CD4-positive, CD25-positive, alpha-beta regulatory T cell (primary cell): ENCODE data around the gene PTPRN2. TPM values are rescaled to one million over a fixed set of nuclear protein-coding genes. Genes with fewer than 3 reads are reported as not detected.

Experiments
- ATAC-seq, 2 donors: fragments of 150-1000 bp; cut with Tn5 transposase; one replicate each; pipeline ENCODE4 v1.10.0; 2021; ENCODE audit warnings: low read depth in 2 of 2, moderate number of reproducible peaks in 2 of 2, moderate library complexity in 1 of 2
- DNase-seq, 3 donors: peaks; one replicate each; pipeline versions ENCODE4 v3.0.0 to v3.0.0-alpha.2; 2012 to 2022; ENCODE audit warnings: mixed read lengths in 1 of 3
- H3K27ac ChIP-seq: one replicate; pipeline ENCODE4 v1.7.0; 2013; ENCODE audit warnings: mild to moderate bottlenecking, low read length; ENCODE audit not compliant: insufficient read depth, poor library complexity, severe bottlenecking
- H3K27me3 ChIP-seq: one replicate; pipeline ENCODE4 v1.7.0; 2013; ENCODE audit warnings: low read length; ENCODE audit not compliant: control insufficient read depth, insufficient read depth
- H3K36me3 ChIP-seq: one replicate; pipeline ENCODE4 v1.7.0; 2013; ENCODE audit warnings: mild to moderate bottlenecking, low read length, moderate library complexity; ENCODE audit not compliant: control insufficient read depth, insufficient read depth
- H3K4me1 ChIP-seq: 2 replicates; pipeline ENCODE4 v1.7.0; 2013; ENCODE audit warnings: mild to moderate bottlenecking, low read length; ENCODE audit not compliant: insufficient read depth, control insufficient read depth, poor library complexity, severe bottlenecking
- H3K4me3 ChIP-seq: one replicate; pipeline ENCODE4 v1.7.0; 2013; ENCODE audit warnings: low read depth, mild to moderate bottlenecking, low read length, moderate library complexity
- H3K9me3 ChIP-seq, 2 experiments: 1 replicate in 1 of 2; 2 replicates in 1 of 2; pipeline ENCODE4 v1.7.0; 2013; ENCODE audit warnings: low read length in 2 of 2, mild to moderate bottlenecking in 1 of 2, moderate library complexity in 1 of 2; ENCODE audit not compliant: control insufficient read depth in 2 of 2
- H3K27ac Mint-ChIP-seq, 3 donors: one replicate each; pipeline ENCODE4 v1.8.0; 2020 to 2022; ENCODE audit warnings: mild to moderate bottlenecking in 3 of 3, mixed read lengths in 3 of 3, moderate library complexity in 2 of 3
- H3K27me3 Mint-ChIP-seq: one replicate; pipeline ENCODE4 v1.8.0; 2022; ENCODE audit warnings: mild to moderate bottlenecking, mixed read lengths
- H3K36me3 Mint-ChIP-seq: one replicate; pipeline ENCODE4 v1.8.0; 2020; ENCODE audit warnings: mixed read lengths
- H3K4me1 Mint-ChIP-seq, 4 donors: one replicate each; pipeline ENCODE4 v1.8.0; 2020 to 2022; ENCODE audit warnings: mixed read lengths in 4 of 4, mild to moderate bottlenecking in 1 of 4
- H3K4me3 Mint-ChIP-seq, 4 donors: one replicate each; pipeline ENCODE4 v1.8.0; 2020 to 2022; ENCODE audit warnings: mild to moderate bottlenecking in 4 of 4, mixed read lengths in 4 of 4, moderate library complexity in 3 of 4
- H3K9me3 Mint-ChIP-seq, 7 donors: one replicate each; pipeline ENCODE4 v1.8.0; 2020 to 2022; ENCODE audit warnings: mixed read lengths in 7 of 7, mild to moderate bottlenecking in 3 of 7, moderate library complexity in 2 of 7
- polyA plus RNA-seq, 4 donors: library from polyadenylated mRNA; unstranded; fragments of 300-500 nt; fragmentation: Illumina TruSeq; gene quantifications; one replicate each; pipeline ENCODE4 v1.2.3, GENCODE V29; 2021
- total RNA-seq: library from RNA; stranded (reverse); gene quantifications from one replicate; pipeline ENCODE4 v1.2.3, GENCODE V29; 2022

Gene PTPRN2
- total and polyA plus RNA-seq, 5 donors from 2014 or later: 1.6 to 4.7 (median 2.7) TPM

DNA sequence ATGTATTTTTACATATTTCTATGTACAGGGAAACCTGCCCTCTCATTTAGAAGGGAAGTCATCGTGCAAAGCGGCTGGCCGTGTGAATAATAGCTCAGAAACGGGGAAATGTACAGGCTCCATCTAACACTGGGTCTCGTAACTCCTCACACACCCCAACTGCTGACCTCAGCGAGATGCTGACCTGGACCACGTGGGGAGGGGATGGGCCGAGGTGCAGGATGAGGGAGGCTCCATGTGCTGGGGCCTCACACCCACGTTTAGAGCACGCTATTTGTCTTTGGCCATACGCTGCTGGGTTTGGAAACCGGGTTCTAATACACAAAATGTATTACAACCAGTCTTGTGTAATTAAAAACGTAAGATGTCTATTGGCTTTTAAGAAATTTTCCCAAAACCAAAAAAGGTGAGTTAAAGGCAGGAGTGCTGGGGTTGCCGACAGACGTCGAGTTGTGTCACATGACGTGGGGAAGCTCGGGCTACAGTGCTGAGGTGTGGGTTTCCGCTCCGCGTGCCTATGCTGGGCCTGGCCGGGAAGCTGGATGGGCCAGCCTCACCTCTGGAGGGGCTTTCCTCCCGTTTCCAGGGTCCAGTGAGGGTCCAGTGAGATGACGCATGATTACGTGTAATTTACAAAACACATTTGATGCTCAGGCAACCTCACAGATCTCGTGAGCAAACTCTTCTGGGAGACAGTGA, 1035.2 kb downstream of the PTPRN2 start:
- no peaks in the 10 kb centered on the region for H3K9me3 ChIP-seq
- Mint-ChIP-seq H3K36me3 (peaks cover 9% of the 10 kb centered on the region), H3K4me1 (no peaks in the 10 kb centered on the region), H3K9me3 (no peaks in the 10 kb centered on the region), H3K27ac (no peak overlapping the region), H3K4me3 (no peak overlapping the region), H3K27me3 (no peaks in the 10 kb centered on the region)
- no peak overlapping the region for H3K27ac ChIP-seq
- H3K4me1 ChIP-seq: no peaks in the 10 kb centered on the region
- H3K4me3 ChIP-seq: no peak overlapping the region
- no peaks in the 10 kb centered on the region for H3K27me3 ChIP-seq
- H3K36me3 ChIP-seq: no peaks in the 10 kb centered on the region
- DNase-seq (no peak), ATAC-seq (no peak)

DNA sequence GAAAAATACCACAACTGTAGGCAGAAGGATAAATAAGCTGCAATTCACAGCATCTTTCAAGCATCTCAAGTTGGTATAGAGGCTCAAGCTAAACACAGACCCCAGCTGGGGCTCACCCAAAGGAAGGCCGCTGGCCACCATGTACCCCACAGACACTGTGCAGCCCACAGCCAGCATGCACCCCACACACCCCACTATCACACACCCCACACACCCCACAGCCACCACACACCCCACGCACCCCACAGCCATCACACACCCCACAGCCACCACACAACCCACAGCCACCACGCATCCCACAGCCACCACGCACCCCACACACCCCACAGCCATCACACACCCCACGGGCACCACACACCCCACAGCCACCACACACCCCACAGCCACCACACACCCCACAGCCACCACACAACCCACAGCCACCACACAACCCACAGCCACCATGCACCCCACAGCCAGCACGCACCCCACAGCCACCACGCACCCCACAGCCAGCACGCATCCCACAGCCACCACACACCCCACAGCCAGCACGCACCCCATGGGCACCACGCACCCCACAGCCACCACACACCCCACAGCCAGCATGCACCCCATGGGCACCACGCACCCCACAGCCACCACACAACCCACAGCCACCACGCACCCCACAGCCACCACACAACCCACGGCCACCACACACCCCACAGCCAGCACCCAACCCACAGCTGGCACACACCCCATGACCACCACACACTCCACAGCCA, 1036.1 kb downstream of the PTPRN2 start:
- peak overlapping the region in 2 of 3 donors; percentile 24 to 33 for H3K27ac Mint-ChIP-seq
- no peak overlapping the region for H3K4me3 ChIP-seq
- H3K9me3 Mint-ChIP-seq: no peaks in the 10 kb centered on the region
- no peak for ATAC-seq
- H3K27me3 ChIP-seq: no peaks in the 10 kb centered on the region
- no peak overlapping the region for H3K4me3 Mint-ChIP-seq
- no peaks in the 10 kb centered on the region for H3K9me3 ChIP-seq
- no peak for DNase-seq
- H3K27me3 Mint-ChIP-seq: no peaks in the 10 kb centered on the region
- no peaks in the 10 kb centered on the region for H3K4me1 Mint-ChIP-seq
- no peaks in the 10 kb centered on the region for H3K4me1 ChIP-seq
- H3K36me3 ChIP-seq: no peaks in the 10 kb centered on the region
- H3K27ac ChIP-seq: no peak overlapping the region
- H3K36me3 Mint-ChIP-seq: peaks cover 12% of the 10 kb centered on the region

DNA sequence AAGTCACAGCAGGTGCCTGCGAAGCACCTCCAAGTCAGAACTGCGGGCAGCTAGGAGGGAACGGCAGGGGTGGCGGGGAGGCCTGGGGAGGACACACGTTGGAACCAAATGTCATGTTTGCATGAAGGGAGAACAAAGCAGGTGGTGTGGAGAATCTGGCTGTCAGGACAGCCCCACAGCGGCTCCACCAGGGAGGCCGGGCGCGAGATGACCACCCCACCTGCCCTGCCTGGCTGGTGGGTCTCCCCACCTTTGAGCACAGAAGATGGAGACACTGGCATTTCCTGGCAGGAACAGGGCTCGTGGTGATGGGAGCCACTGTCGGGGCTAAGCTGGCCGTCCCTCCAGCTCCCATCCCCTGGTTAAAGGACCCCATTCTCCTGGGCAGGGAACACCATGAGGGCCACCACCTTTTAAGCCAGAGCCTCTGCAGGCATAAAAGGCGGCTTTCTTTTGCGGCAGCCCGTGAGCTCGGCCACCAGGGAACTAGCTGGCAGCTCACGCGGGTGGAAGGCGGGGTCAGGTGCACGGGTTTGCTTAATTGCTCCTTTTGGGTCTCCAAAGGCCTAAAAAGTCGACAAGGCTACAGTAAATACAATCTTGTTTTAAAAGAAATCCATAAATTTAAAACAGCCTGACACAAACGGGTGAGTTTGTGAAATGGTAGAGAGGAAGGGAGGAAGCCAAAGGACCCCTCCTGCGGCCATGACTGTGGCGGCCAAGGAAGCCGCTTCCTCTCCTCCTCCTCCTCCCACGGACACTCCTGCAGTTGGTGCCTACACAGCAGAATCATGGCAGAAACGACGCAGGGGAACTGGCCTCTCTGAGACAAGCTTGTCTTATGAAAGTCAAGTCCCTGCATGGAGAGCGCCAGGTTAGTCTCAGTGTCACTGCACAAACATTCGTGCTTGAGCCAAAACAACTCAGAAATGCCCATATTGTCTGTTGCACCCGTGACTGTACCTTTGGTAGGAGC, 1037.0 kb downstream of the PTPRN2 start:
- no peak overlapping the region for H3K27ac ChIP-seq
- no peaks in the 10 kb centered on the region for H3K36me3 ChIP-seq
- ATAC-seq (no peak), DNase-seq (no peak)
- Mint-ChIP-seq H3K36me3 (peaks cover 14% of the 10 kb centered on the region), H3K9me3 (no peaks in the 10 kb centered on the region), H3K27ac (no peak overlapping the region), H3K4me3 (no peak overlapping the region), H3K27me3 (no peaks in the 10 kb centered on the region), H3K4me1 (no peaks in the 10 kb centered on the region)
- H3K4me1 ChIP-seq: no peaks in the 10 kb centered on the region
- no peak overlapping the region for H3K4me3 ChIP-seq
- H3K9me3 ChIP-seq: no peaks in the 10 kb centered on the region
- H3K27me3 ChIP-seq: no peaks in the 10 kb centered on the region

DNA sequence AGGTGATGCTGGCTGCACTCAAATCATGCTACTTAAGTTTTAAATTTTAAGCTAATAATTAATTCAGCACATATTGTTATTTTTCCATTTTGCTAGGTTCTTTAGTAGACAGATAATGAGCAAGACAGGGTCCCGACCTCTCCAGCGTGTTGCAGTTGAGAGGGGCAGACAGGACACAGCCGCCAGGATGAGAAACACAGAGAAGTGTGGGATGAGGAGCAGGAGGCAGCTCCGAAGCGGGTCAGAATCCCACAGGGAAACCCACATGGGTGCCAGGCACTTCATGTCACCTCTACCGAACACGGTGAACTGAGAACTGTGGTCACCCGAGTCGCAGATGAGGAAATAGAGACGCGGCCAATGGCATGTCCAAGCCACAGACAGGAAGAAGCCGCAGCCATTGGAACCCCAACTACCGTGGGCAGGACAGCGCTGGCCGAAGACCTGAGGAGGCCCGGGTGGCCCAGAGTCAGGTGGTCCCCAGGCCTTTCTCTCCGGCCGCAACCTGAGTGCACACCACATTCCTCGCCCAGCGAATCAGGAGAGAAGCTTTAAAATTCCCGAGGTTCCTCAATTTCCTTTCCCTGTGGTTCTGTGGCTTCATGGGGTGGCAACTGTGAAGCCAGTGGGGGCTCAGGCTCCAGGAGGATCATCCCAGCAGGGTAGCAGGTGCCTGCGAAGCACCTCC, 1037.9 kb downstream of the PTPRN2 start:
- H3K27ac ChIP-seq: no peak overlapping the region
- no peaks in the 10 kb centered on the region for H3K27me3 Mint-ChIP-seq
- H3K4me1 ChIP-seq: no peaks in the 10 kb centered on the region
- H3K4me3 Mint-ChIP-seq: no peak overlapping the region
- H3K27ac Mint-ChIP-seq: no peak overlapping the region
- H3K9me3 ChIP-seq: no peaks in the 10 kb centered on the region
- H3K9me3 Mint-ChIP-seq: no peaks in the 10 kb centered on the region
- no peaks in the 10 kb centered on the region for H3K27me3 ChIP-seq
- no peak for DNase-seq
- no peak for ATAC-seq
- H3K4me3 ChIP-seq: no peak overlapping the region
- H3K4me1 Mint-ChIP-seq: no peaks in the 10 kb centered on the region
- no peaks in the 10 kb centered on the region for H3K36me3 ChIP-seq
- peaks cover 14% of the 10 kb centered on the region for H3K36me3 Mint-ChIP-seq

DNA sequence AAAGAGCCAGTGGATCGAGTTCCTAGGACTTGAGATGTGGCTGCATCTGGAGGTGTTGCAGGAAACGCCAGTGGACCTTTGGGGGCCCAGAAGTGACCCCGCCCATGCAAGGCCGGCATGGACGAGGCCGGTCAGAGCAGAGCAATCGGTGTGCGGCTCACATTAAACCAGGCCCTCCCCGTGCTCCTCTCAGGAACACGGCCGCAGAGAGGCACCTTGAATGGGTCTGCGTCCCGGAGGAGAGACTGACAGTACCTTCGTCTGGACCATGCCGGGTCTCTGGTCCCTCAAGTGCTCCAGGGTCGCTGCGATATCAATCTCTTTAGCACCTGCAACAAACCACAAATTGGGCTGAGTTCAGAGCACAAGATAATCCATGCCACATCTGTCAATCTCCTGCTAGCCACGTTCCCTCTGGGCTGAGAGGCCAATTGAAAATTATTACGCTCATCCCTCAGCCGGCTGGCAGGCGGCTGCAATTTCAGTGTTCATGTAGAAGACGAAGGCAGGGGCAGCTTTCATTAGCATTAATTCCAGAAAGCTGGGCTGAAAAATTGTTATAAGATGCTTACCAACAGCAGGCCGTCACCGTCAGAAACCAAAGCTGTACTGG, 1038.8 kb downstream of the PTPRN2 start:
- H3K4me3 ChIP-seq: no peak overlapping the region
- H3K27me3 ChIP-seq: no peaks in the 10 kb centered on the region
- no peaks in the 10 kb centered on the region for H3K9me3 ChIP-seq
- Mint-ChIP-seq H3K4me3 (no peak overlapping the region), H3K9me3 (no peaks in the 10 kb centered on the region), H3K27ac (no peak overlapping the region), H3K27me3 (no peaks in the 10 kb centered on the region), H3K36me3 (peaks cover 14% of the 10 kb centered on the region), H3K4me1 (peaks cover 0 to 2% (median 0%) of the 10 kb centered on the region in 4 donors)
- H3K4me1 ChIP-seq: no peaks in the 10 kb centered on the region
- H3K36me3 ChIP-seq: no peaks in the 10 kb centered on the region
- no peak for DNase-seq
- no peak for ATAC-seq
- no peak overlapping the region for H3K27ac ChIP-seq

DNA sequence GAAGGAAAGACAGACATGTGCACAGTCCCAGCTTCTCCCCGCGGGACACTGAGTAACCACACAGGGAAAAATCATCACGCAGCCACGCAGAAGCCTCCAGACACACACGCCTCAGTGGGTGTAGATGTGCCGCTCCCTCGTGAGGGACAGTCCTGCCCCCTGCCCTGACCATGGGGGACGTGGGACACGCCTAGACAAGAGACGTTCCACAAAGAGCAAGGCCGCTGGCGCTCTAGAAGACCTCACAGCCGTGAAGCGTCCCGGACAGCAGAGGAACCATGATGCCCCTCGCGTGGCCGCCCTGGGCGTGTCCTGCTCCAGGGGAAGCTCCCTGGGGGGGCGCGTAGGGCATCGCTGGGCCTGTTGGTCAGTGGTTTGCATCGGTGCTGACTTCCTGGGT, 1040.0 kb downstream of the PTPRN2 start:
- H3K9me3 Mint-ChIP-seq: no peaks in the 10 kb centered on the region
- Histone ChIP-seq H3K9me3 (no peaks in the 10 kb centered on the region), H3K4me1 (no peaks in the 10 kb centered on the region), H3K27me3 (no peaks in the 10 kb centered on the region), H3K4me3 (no peak overlapping the region), H3K36me3 (no peaks in the 10 kb centered on the region), H3K27ac (no peak overlapping the region)
- DNase-seq (no peak), ATAC-seq (no peak)
- H3K4me1 Mint-ChIP-seq: peaks cover 0 to 2% (median 0%) of the 10 kb centered on the region in 4 donors
- H3K27me3 Mint-ChIP-seq: no peaks in the 10 kb centered on the region
- H3K27ac Mint-ChIP-seq: peak overlapping the region in 1 of 3 donors; percentile 86
- no peak overlapping the region for H3K4me3 Mint-ChIP-seq
- peaks cover 14% of the 10 kb centered on the region for H3K36me3 Mint-ChIP-seq

DNA sequence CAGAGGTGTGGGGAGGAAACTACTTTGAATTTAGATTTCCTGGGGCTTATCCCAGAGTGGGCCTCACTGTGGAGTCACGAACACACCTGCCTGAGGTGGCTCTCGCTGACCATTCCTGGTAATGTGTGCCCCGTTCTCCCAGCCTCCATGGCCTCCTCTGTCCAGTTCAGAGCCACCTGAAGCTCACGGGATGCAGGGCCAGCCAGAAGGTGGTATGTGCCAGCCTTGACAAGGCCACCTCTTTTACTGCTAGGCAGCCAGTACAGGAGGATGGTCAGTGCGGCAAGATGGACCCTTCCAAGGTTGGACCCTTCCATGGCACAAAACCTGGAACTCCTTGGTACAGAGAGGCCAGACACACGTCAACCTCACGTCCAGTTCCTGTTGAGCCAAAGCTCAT, 1040.5 kb downstream of the PTPRN2 start:
- peaks cover 14% of the 10 kb centered on the region for H3K36me3 Mint-ChIP-seq

More for the DNA sequence above, 1040.5 kb downstream of the PTPRN2 start:
- Histone ChIP-seq H3K4me3 (no peak overlapping the region), H3K36me3 (no peaks in the 10 kb centered on the region), H3K27me3 (no peaks in the 10 kb centered on the region), H3K9me3 (no peaks in the 10 kb centered on the region), H3K27ac (no peak overlapping the region), H3K4me1 (no peaks in the 10 kb centered on the region)
- DNase-seq (no peak), ATAC-seq (no peak)
- Mint-ChIP-seq H3K4me1 (peaks cover 0 to 2% (median 0%) of the 10 kb centered on the region in 4 donors), H3K4me3 (no peak overlapping the region), H3K27ac (no peak overlapping the region), H3K9me3 (no peaks in the 10 kb centered on the region), H3K27me3 (no peaks in the 10 kb centered on the region)
